ENCODE results near the gene CCDC78. TPM values are rescaled to one million over a fixed set of nuclear protein-coding genes. Genes with fewer than 3 reads are reported as not detected.

The CCDC78 gene
- total and polyA plus RNA-seq, 2 of the 4 experiments (the other 2 are of a cell fraction) = 0.54 to 4.6 TPM

GRCh38 chr16:751152-752006 is 25.1 kb upstream of the CCDC78 start:
- Histone ChIP-seq H3K79me1 (ENCODE audit: low read depth in 1 of 2, low read length in 2 of 2) (no peaks in the 10 kb centered on the region), H3K9me1 (ENCODE audit: insufficient read depth, low read length) (no peaks in the 10 kb centered on the region), H3K27me3 (ENCODE audit: control insufficient read depth, insufficient read depth, low read length) (peaks cover 11% of the 10 kb centered on the region), H3K27ac (ENCODE audit: insufficient read depth, low read length) (no peak overlapping the region), H4K20me1 (ENCODE audit: insufficient read depth, low read length) (no peaks in the 10 kb centered on the region), H2BK15ac (ENCODE audit: low read depth, low read length) (no peak overlapping the region), H2BK5ac (ENCODE audit: low read depth, low read length, poor library complexity, severe bottlenecking) (no peak overlapping the region), H3K9ac (ENCODE audit: low read depth, low read length) (no peak overlapping the region), H3K18ac (ENCODE audit: low read depth, low read length) (no peak overlapping the region), H3K4ac (ENCODE audit: low read depth, low read length) (no peak overlapping the region), H2BK120ac (ENCODE audit: low read depth, low read length) (no peak overlapping the region), H3K9me3 (ENCODE audit: control insufficient read depth, insufficient read depth, low read length) (peaks cover 2% of the 10 kb centered on the region), H3K14ac (replicated peaks; ENCODE audit: low read depth, low read length) (no peak overlapping the region), H3K56ac (ENCODE audit: extremely low read depth, insufficient read depth, low read length) (no peak overlapping the region), H4K5ac (ENCODE audit: low read depth, low read length) (no peak overlapping the region), H3K4me3 (ENCODE audit: insufficient read depth, low read depth, low read length) (no peak overlapping the region), H3K36me3 (ENCODE audit: control insufficient read depth, insufficient read depth, low read length) (no peaks in the 10 kb centered on the region), H2AFZ (replicated peaks; ENCODE audit: low read length, poor library complexity) (no peak overlapping the region), H3K4me2 (ENCODE audit: low read depth, low read length) (no peak overlapping the region), H3K4me1 (ENCODE audit: control insufficient read depth, insufficient read depth, low read length) (no peaks in the 10 kb centered on the region), H4K8ac (ENCODE audit: low read depth in 2 of 2, low read length in 2 of 2) (no peak overlapping the region), H2BK20ac (ENCODE audit: low read depth, low read length) (no peak overlapping the region), H4K91ac (ENCODE audit: insufficient read depth, low read depth, low read length) (no peak overlapping the region), H3K23ac (ENCODE audit: low read depth, low read length) (no peak overlapping the region), H2AK9ac (replicated peaks; ENCODE audit: low read depth, low read length, poor library complexity) (no peak overlapping the region), H2AK5ac (ENCODE audit: low read depth, low read length) (no peak overlapping the region)
- ChIA-PET CTCF (no interaction called here), POLR2A (ENCODE audit: unreplicated experiment) (no interaction called here)
- intact Hi-C loops (cut with micrococcal nuclease) (no loop called here), dilution Hi-C loops (cut with HindIII; ENCODE audit: low sequenced_read_pairs, unreplicated experiment) (no loop called here), in situ Hi-C loops (cut with MboI; ENCODE audit: low sequenced_read_pairs) (no loop called here)
- WGBS, 2 experiments (ENCODE audit: extremely low coverage in 2 of 2, insufficient read length in 1 of 2) = 56% methylated on average over 15 of the region's 39 CpGs; no CpG with 5 or more reads in 1 of the 2 experiments
- DNase-seq (no peak), ATAC-seq (ENCODE audit: low read depth) (no peak)
- BruUV-seq (replicated peaks) = no TSS peak
- TF ChIP-seq FOS (IDR thresholded peaks at IDR 0.05; ENCODE audit: low read depth, low read length) = no peak
- TF ChIP-seq ELK1 (IDR thresholded peaks at IDR 0.05; ENCODE audit: borderline replicate concordance, low read depth, low read length) = no peak
- TF ChIP-seq USF2 (IDR thresholded peaks at IDR 0.05; ENCODE audit: low read depth, low read length) = no peak
- no peak for TF ChIP-seq CTCF (conservative IDR thresholded peaks at IDR 0.05; ENCODE audit: low read depth, low read length)
- no peak for TF ChIP-seq SMC3 (IDR thresholded peaks at IDR 0.05; ENCODE audit: low read depth, low read length)
- no peak for TF ChIP-seq MAZ (IDR thresholded peaks at IDR 0.05; ENCODE audit: borderline replicate concordance, low read depth, low read length)
- no peak for TF ChIP-seq MXI1 (IDR thresholded peaks at IDR 0.05; ENCODE audit: borderline replicate concordance, low read depth, low read length)
- no peak for TF ChIP-seq RAD21 (IDR thresholded peaks at IDR 0.05; ENCODE audit: low read length)
- no peak for TF ChIP-seq BHLHE40 (IDR thresholded peaks at IDR 0.05; ENCODE audit: low read depth, low read length)
- no peak for TF ChIP-seq POLR2A (IDR thresholded peaks at IDR 0.05; ENCODE audit: low read depth, low read length)
- no peak for TF ChIP-seq MAFK (IDR thresholded peaks at IDR 0.05; ENCODE audit: low read depth, low read length)
- no peak for TF ChIP-seq RCOR1 (IDR thresholded peaks at IDR 0.05; ENCODE audit: insufficient replicate concordance, low read length)
- TF ChIP-seq NFE2L2 (IDR thresholded peaks at IDR 0.05; ENCODE audit: low read depth, low read length) = no peak
- TF ChIP-seq RFX5 (IDR thresholded peaks at IDR 0.05; ENCODE audit: low read depth, low read length) = no peak
- TF ChIP-seq CHD1 (IDR thresholded peaks at IDR 0.05; ENCODE audit: low read depth, low read length) = no peak

All from IMR-90 (cell line).